ENCODE measurements around the gene ILRUN.

GRCh38 chr6:34729631-34730470 is 33.3 kb upstream of the ILRUN start:
- no peak for TF ChIP-seq CTCF (IDR thresholded peaks at IDR 0.05)
- no peak for TF ChIP-seq POLR2A (IDR thresholded peaks at IDR 0.05)

Data from lower leg skin (tissue), 3 donors.